ENCODE measurements around the gene MADD.

DNA sequence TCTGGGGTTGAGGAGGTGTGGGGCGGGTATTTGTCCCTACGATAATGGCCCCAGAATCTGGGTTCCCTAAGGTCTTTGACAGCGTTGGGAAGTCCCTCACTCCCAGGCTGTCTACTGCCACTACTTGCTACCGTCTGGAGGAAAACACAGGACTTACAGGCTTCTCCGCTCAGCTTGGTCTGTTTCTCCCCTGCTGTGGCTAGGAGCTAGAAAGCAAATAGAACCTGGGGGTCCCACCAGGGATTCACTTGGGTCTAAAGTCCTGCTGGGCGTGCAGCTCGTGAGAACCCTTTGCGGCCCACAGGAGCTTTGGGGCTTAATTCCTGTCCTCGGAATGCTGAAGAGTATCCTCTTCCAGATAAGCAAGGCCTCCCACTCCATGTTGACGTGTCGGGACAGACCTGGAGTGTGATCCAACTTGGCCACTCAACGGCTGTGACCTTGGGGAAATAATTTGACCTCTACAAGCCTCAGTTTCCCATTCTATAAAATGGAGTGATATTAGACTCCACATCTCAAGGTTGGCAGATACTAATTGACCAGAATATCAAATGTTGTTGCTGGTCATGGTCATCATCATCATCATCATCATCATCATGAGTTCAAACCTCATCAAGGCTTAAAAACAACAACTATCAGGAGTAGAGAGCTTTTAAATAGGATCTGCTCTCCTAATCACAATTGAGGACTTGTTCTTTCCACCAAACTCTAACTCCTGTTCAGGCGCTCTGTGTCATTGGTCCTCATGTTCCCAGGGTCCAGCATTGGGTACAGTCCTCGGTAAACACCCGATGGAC lies 84.2 kb downstream of the MADD start:
- TF ChIP-seq, protein P1, sequence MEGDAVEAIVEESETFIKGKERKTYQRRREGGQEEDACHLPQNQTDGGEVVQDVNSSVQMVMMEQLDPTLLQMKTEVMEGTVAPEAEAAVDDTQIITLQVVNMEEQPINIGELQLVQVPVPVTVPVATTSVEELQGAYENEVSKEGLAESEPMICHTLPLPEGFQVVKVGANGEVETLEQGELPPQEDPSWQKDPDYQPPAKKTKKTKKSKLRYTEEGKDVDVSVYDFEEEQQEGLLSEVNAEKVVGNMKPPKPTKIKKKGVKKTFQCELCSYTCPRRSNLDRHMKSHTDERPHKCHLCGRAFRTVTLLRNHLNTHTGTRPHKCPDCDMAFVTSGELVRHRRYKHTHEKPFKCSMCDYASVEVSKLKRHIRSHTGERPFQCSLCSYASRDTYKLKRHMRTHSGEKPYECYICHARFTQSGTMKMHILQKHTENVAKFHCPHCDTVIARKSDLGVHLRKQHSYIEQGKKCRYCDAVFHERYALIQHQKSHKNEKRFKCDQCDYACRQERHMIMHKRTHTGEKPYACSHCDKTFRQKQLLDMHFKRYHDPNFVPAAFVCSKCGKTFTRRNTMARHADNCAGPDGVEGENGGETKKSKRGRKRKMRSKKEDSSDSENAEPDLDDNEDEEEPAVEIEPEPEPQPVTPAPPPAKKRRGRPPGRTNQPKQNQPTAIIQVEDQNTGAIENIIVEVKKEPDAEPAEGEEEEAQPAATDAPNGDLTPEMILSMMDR (conservative IDR thresholded peaks at IDR 0.05; ENCODE audit: low read depth, low read length): no peak
- TF ChIP-seq EZH2 (IDR thresholded peaks at IDR 0.05; ENCODE audit: low read length, unreplicated experiment) (no peak), EZH2phosphoT487 (IDR thresholded peaks at IDR 0.05; ENCODE audit: borderline replicate concordance, low read length) (no peak)
